Skeletal muscle satellite cell (primary cell): Measurements from ENCODE around the gene MIOS.
A peak's percentile ranks its signal among the peaks of the same experiment; 100 is the strongest.

ENCODE experiments used
- H3K27me3 ChIP-seq: 2 replicates; pipeline ENCODE4 v1.7.0; 2013; ENCODE audit warnings: low read length; ENCODE audit not compliant: control insufficient read depth, insufficient read depth
- H3K36me3 ChIP-seq: 2 replicates; pipeline ENCODE4 v1.7.0; 2013; ENCODE audit warnings: mild to moderate bottlenecking, control low read depth, low read length; ENCODE audit not compliant: insufficient read depth
- H3K4me1 ChIP-seq: 2 replicates; pipeline ENCODE4 v1.7.0; 2013; ENCODE audit warnings: low read length; ENCODE audit not compliant: control insufficient read depth, insufficient read depth
- H3K4me2 ChIP-seq: 2 replicates; pipeline ENCODE4 v1.7.0; 2013; ENCODE audit warnings: mild to moderate bottlenecking, low read length
- H3K4me3 ChIP-seq: 2 replicates; pipeline ENCODE4 v1.7.0; 2013; ENCODE audit warnings: low read length
- H3K9ac ChIP-seq: 2 replicates; pipeline ENCODE4 v1.7.0; 2013; ENCODE audit warnings: mild to moderate bottlenecking, low read depth, low read length, moderate library complexity
- H3K9me3 ChIP-seq: replicated peaks from 2 replicates; pipeline ENCODE4 v1.7.0; 2013; ENCODE audit warnings: mild to moderate bottlenecking, control low read depth, low read length

The MIOS gene

GRCh38 chr7:7620644-7621210 lies 54.0 kb downstream of the MIOS start:
- Histone ChIP-seq H3K9me3 (no peaks in the 10 kb centered on the region), H3K9ac (no peak overlapping the region), H3K4me3 (no peak overlapping the region), H3K4me2 (no peak overlapping the region), H3K36me3 (no peaks in the 10 kb centered on the region), H3K4me1 (no peaks in the 10 kb centered on the region), H3K27me3 (no peaks in the 10 kb centered on the region)

DNA sequence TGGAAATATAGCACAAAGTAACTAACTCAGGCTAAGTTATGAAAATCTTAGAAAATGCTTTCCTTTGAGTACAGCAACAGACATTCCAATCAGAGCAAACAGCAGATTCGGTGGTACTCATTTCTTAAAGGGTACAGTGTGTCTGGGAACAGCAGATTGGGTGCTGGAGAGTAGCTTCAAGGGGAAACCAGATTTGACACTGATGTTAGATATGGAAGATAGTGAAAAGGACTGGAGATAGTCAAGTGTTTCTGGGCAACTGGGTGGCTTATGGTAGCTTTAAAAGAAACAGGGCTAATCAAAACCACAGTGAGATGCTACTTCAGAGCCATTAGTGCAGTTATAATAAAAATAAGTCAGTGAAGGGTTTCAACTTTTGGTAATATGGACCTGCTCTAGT lies 61.8 kb downstream of the MIOS start:
- Histone ChIP-seq H3K36me3 (no peaks in the 10 kb centered on the region), H3K27me3 (no peaks in the 10 kb centered on the region), H3K9ac (no peak overlapping the region), H3K4me3 (no peak overlapping the region), H3K4me1 (no peaks in the 10 kb centered on the region), H3K9me3 (no peaks in the 10 kb centered on the region), H3K4me2 (no peak overlapping the region)

DNA sequence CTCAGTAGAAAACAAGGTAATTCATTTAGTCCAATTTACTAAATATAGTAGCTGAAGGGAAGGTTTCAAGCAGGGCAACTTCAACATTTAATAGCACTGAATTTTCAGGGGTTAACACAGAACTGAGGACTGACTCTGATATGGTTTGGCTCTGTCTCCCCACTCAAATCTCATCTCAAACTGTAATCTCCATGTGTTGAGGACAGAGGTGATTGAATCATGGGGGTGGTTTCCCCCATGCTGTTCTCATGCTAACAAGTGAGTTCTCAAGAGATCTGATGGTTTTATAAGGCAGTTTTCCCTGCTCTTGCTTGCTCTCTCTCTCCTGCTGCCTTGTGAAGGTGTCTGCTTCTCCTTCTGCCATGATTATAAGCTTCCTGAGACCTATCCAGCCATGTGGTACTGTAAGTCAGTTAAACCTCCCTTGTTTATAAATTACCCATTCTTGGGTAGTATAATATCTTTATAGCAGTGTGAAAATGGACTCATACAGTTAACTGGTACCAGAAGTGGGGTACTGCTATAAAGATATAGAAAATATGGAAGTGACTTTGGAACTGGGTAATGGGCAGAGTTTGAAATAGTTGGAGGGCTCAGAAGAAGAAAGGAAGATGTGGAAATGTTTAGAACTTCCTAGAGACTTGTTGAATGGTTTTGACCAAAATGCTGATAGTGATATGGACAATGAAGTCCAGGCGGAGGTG lies 64.1 kb downstream of the MIOS start:
- Histone ChIP-seq H3K27me3 (no peaks in the 10 kb centered on the region), H3K9ac (no peak overlapping the region), H3K4me2 (no peak overlapping the region), H3K9me3 (no peaks in the 10 kb centered on the region), H3K4me3 (no peak overlapping the region), H3K4me1 (no peaks in the 10 kb centered on the region), H3K36me3 (no peaks in the 10 kb centered on the region)

DNA sequence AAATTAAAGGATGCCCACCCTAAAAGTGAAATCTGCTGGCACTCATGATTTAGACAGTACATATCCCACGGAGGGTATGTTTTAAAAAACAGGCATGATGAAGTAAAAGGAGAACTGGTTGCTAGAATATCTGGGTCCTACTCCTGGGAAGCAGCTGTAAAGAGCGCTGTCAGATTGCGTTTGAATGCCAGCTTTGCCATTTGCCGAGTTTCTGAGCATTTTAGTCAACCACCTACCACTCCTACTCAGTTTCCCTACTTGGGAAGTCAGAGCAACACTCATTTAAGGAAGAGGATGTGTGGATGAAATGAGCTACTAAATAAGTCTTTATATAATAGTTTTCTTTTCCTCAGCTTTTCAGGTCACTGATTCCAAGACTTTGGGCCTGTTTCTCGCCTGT lies 72.7 kb downstream of the MIOS start:
- Histone ChIP-seq H3K4me2 (peak overlapping the region; percentile 77), H3K36me3 (no peaks in the 10 kb centered on the region), H3K9me3 (no peaks in the 10 kb centered on the region), H3K4me3 (peak overlapping the region; percentile 84), H3K9ac (peak overlapping the region; percentile 77), H3K27me3 (no peaks in the 10 kb centered on the region), H3K4me1 (peaks cover 13% of the 10 kb centered on the region)

DNA sequence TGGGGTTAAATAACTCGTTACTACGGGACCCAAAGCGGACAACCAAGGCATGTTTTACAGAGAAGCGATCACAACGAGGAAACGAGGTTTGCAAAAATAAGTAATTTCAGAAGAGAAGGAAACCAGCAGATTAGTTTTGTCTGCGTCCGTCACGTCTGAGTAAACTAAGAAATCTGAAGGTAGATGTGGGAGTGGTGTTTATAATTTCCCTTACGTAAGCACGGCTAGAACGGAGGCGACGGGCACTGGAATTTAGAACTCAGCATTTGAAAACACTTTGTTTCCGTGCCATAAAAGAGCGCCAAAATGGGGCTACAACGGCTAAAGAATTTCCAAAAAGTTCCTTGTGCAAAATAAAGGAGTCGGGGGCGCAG lies 73.2 kb downstream of the MIOS start:
- Histone ChIP-seq H3K36me3 (no peaks in the 10 kb centered on the region), H3K9ac (peak overlapping the region; percentile 77), H3K9me3 (no peaks in the 10 kb centered on the region), H3K27me3 (no peaks in the 10 kb centered on the region), H3K4me2 (peak overlapping the region; percentile 77), H3K4me3 (peak overlapping the region; percentile 84), H3K4me1 (peaks cover 13% of the 10 kb centered on the region)

- H3K9ac ChIP-seq: peak within 1 kb of the TSS; percentile 80
- no peaks in the 10 kb centered on the region for H3K27me3 ChIP-seq
- peaks cover 13% of the 10 kb centered on the region for H3K4me1 ChIP-seq
- H3K36me3 ChIP-seq: no peaks in the 10 kb centered on the region
- H3K4me2 ChIP-seq: peak within 1 kb of the TSS; percentile 85
- H3K9me3 ChIP-seq: no peaks in the 10 kb centered on the region
- peak within 1 kb of the TSS; percentile 84 for H3K4me3 ChIP-seq
These were observed 73.8 kb downstream of the MIOS start, which contains the start of gene UMAD1 for GRCh38 chr7:7640221-7641128. Gene UMAD1, plus strand, starts transcription at chr7:7640752. Its CDS starts 32,620 bp downstream, at chr7:7673372.

- H3K4me3 ChIP-seq: peak overlapping the region; percentile 84
- no peaks in the 10 kb centered on the region for H3K36me3 ChIP-seq
- H3K4me2 ChIP-seq: peak overlapping the region; percentile 85
- H3K9me3 ChIP-seq: no peaks in the 10 kb centered on the region
- no peaks in the 10 kb centered on the region for H3K27me3 ChIP-seq
- H3K9ac ChIP-seq: peak overlapping the region; percentile 80
- H3K4me1 ChIP-seq: peaks cover 13% of the 10 kb centered on the region
These were observed 74.5 kb downstream of the MIOS start for GRCh38 chr7:7641129-7641663.

- Histone ChIP-seq H3K4me2 (peak overlapping the region; percentile 85), H3K9me3 (no peaks in the 10 kb centered on the region), H3K4me1 (peaks cover 13% of the 10 kb centered on the region), H3K4me3 (peak overlapping the region; percentile 84), H3K9ac (no peak overlapping the region), H3K27me3 (no peaks in the 10 kb centered on the region), H3K36me3 (no peaks in the 10 kb centered on the region)
These were observed 75.4 kb downstream of the MIOS start for GRCh38 chr7:7642081-7642480.

DNA sequence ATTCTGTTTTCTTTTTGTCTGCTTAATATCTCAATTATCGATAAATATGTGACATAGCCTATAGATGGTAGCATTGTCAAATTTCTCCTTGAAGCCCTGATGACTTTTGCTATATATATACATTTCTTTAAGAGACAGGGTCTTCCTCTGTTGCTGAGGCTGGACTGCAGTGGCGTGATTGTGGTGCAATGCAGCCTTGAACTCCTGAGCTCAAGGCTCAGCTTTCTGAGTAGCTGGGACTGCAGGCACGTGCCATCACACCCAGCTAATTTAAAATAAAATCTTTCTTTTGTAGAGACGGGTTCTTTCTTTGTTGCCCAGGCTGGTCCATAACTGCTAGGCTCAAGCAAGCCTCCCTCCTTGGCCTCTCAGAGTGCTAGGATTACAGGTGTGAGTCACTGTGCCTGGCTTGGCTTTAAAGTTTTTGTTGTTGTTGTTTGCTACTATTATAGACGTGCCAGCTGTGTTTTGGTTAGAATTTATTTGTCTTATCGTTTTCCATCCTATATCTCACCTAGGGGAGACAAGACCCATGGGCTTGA lies 80.9 kb downstream of the MIOS start:
- Histone ChIP-seq H3K4me2 (no peak overlapping the region), H3K9me3 (no peaks in the 10 kb centered on the region), H3K4me1 (no peaks in the 10 kb centered on the region), H3K9ac (no peak overlapping the region), H3K27me3 (no peaks in the 10 kb centered on the region), H3K4me3 (no peak overlapping the region), H3K36me3 (no peaks in the 10 kb centered on the region)

- H3K4me2 ChIP-seq: no peak overlapping the region
- H3K4me1 ChIP-seq: no peaks in the 10 kb centered on the region
- no peak overlapping the region for H3K4me3 ChIP-seq
- H3K9ac ChIP-seq: no peak overlapping the region
- no peaks in the 10 kb centered on the region for H3K9me3 ChIP-seq
- no peaks in the 10 kb centered on the region for H3K27me3 ChIP-seq
- no peaks in the 10 kb centered on the region for H3K36me3 ChIP-seq
These were observed 84.1 kb downstream of the MIOS start for GRCh38 chr7:7650682-7651206.

GRCh38 chr7:7651479-7651878 lies 84.8 kb downstream of the MIOS start:
- H3K4me2 ChIP-seq: no peak overlapping the region
- no peaks in the 10 kb centered on the region for H3K27me3 ChIP-seq
- H3K9me3 ChIP-seq: no peaks in the 10 kb centered on the region
- H3K4me3 ChIP-seq: no peak overlapping the region
- no peaks in the 10 kb centered on the region for H3K4me1 ChIP-seq
- H3K9ac ChIP-seq: no peak overlapping the region
- no peaks in the 10 kb centered on the region for H3K36me3 ChIP-seq
